SK-N-MC (cell line): ENCODE results near the gene PCDH15.

ENCODE experiments used
- DNase-seq: peaks from one replicate; pipeline ENCODE4 v3.0.0-alpha.2; 2011; ENCODE audit warnings: low read depth, low spot score
- H3K27ac ChIP-seq: fragments of 200-600 bp; sonication (generic); 2 replicates; pipeline ENCODE4 v1.5.1; 2016; ENCODE audit warnings: mixed run types
- H3K36me3 ChIP-seq: fragments of 200-600 bp; sonication (generic); 2 replicates; pipeline ENCODE4 v1.6.1; 2017; ENCODE audit warnings: antibody characterized with exemption, low read length, mixed read lengths; ENCODE audit not compliant: insufficient read depth
- H3K4me3 ChIP-seq: fragments of 200-600 bp; sonication (generic); 2 replicates; pipeline ENCODE4 v1.5.1; 2016
- H3K9ac ChIP-seq: fragments of 200-600 bp; sonication (generic); 2 replicates; pipeline ENCODE4 v1.8.0; 2017; ENCODE audit warnings: mixed run types, mixed read lengths; ENCODE audit not compliant: insufficient read length
- H3K9me3 ChIP-seq: fragments of 200-600 bp; sonication (generic); 2 replicates; pipeline ENCODE4 v1.6.1; 2017; ENCODE audit warnings: low read depth, mild to moderate bottlenecking, antibody characterized with exemption, low read length, moderate library complexity, mixed read lengths
- EZH2 ChIP-seq: fragments of 200-600 bp; sonication (generic); IDR thresholded peaks from one replicate; pipeline ENCODE4 v1.6.1; 2017; ENCODE audit warnings: antibody characterized with exemption
- FOXP2 ChIP-seq: optimal IDR thresholded peaks from 2 replicates; pipeline ENCODE3; 2011; ENCODE audit warnings: mild to moderate bottlenecking, moderate library complexity; ENCODE audit not compliant: insufficient read depth; ENCODE audit errors: extremely low read length, control extremely low read depth
- POLR2AphosphoS5 ChIP-seq: IDR thresholded peaks from 2 replicates; pipeline ENCODE4 v1.6.1; 2012; ENCODE audit warnings: mild to moderate bottlenecking, low read depth, low read length, borderline replicate concordance

PCDH15 gene

DNA sequence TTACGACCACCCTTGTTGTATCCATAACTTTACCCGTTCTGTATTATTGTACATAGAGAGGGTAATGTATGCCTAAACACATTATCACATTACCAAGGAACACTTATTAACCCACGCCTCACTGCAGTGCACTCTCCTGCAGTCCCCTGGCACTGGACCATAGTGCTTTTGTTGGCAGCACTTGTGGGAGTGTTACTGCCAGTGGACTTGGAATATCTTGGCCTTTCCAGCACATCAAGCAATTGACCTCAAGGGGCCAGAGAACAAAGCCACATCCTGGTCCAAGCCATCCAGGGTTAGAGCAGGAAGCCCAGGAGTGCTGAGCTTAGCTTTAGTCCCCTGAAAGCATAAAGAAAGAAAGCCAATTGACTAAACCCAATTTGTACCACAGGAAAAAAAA is 304.2 kb downstream of the PCDH15 start:
- H3K36me3 ChIP-seq: no peaks in the 10 kb centered on the region
- H3K4me3 ChIP-seq: no peak overlapping the region
- TF ChIP-seq POLR2AphosphoS5 (no peak), FOXP2 (no peak), EZH2 (no peak)
- H3K27ac ChIP-seq: no peak overlapping the region
- DNase-seq: no peak
- H3K9ac ChIP-seq: no peak overlapping the region
- H3K9me3 ChIP-seq: no peaks in the 10 kb centered on the region

DNA sequence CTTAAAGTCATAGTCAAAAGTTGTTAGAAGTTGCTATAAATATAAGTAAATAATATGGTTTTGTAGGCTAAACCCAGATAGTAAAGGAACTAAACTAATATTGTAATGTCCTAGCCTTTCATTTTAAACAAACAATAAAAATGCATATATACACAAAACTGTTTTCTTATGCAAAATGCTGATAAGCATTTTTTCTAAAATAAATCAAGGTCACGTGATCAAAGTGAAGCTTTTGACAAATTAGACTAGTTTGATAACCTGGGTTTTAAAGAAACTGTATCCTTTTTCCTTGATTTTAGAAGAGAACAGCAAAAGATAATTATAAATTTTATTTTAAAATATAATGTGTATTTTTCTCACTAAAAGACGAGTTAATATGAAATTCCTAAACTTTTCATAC is 313.3 kb downstream of the PCDH15 start:
- H3K27ac ChIP-seq: no peak overlapping the region
- no peak overlapping the region for H3K9ac ChIP-seq
- TF ChIP-seq POLR2AphosphoS5 (no peak), FOXP2 (no peak), EZH2 (no peak)
- DNase-seq: no peak
- no peak overlapping the region for H3K4me3 ChIP-seq
- H3K9me3 ChIP-seq: no peaks in the 10 kb centered on the region
- H3K36me3 ChIP-seq: no peaks in the 10 kb centered on the region

DNA sequence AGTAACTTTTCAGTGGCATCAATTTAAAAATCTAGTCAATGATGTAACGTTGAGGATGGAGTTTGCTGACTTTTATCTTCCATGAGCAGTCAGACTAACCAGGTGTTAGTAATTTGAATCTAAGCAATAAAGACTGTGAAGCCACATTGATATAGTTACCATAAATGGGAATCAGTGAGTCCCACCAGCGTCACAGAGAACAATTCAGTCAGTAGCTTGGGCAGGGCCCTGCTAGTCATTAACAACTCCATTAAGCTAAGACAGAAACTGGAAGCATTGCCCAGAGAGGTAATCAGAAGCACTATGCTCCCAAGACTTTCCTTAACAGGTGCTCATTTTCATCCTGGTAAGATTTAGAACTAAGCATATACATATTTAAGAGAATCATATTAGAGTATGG is 315.1 kb downstream of the PCDH15 start:
- no peak overlapping the region for H3K4me3 ChIP-seq
- TF ChIP-seq POLR2AphosphoS5 (no peak), FOXP2 (no peak), EZH2 (no peak)
- no peak for DNase-seq

GRCh38 chr10:54484186-54484585 is 316.8 kb downstream of the PCDH15 start:
- TF ChIP-seq POLR2AphosphoS5: no peak
- no peak for TF ChIP-seq EZH2
- TF ChIP-seq FOXP2: no peak
- H3K4me3 ChIP-seq: no peak overlapping the region
- H3K36me3 ChIP-seq: no peaks in the 10 kb centered on the region
- H3K9ac ChIP-seq: no peak overlapping the region
- H3K27ac ChIP-seq: no peak overlapping the region
- no peaks in the 10 kb centered on the region for H3K9me3 ChIP-seq
- DNase-seq: no peak

More for the DNA sequence above, 315.1 kb downstream of the PCDH15 start:
- H3K9ac ChIP-seq: no peak overlapping the region
- no peaks in the 10 kb centered on the region for H3K9me3 ChIP-seq
- H3K36me3 ChIP-seq: no peaks in the 10 kb centered on the region
- no peak overlapping the region for H3K27ac ChIP-seq

GRCh38 chr10:54478601-54479000 is 322.4 kb downstream of the PCDH15 start:
- Histone ChIP-seq H3K9me3 (no peaks in the 10 kb centered on the region), H3K27ac (no peak overlapping the region; the same call in 1 of the 2 replicates), H3K36me3 (no peaks in the 10 kb centered on the region), H3K9ac (no peak overlapping the region), H3K4me3 (0 out of 2 replicates have a peak overlapping the region, but pooled peaks have one; percentile 2)
- DNase-seq: no peak
- TF ChIP-seq POLR2AphosphoS5: no peak
- TF ChIP-seq FOXP2: no peak
- TF ChIP-seq EZH2: no peak

- Histone ChIP-seq H3K9ac (no peak overlapping the region), H3K36me3 (no peaks in the 10 kb centered on the region), H3K27ac (no peak overlapping the region), H3K9me3 (no peaks in the 10 kb centered on the region), H3K4me3 (no peak overlapping the region)
- DNase-seq: no peak
- no peak for TF ChIP-seq EZH2
- TF ChIP-seq POLR2AphosphoS5: no peak
- no peak for TF ChIP-seq FOXP2
Observed at GRCh38 chr10:54477738-54478137, 323.3 kb downstream of the PCDH15 start.

- H3K36me3 ChIP-seq: no peaks in the 10 kb centered on the region
- H3K9ac ChIP-seq: no peak overlapping the region
- no peak for DNase-seq
Observed at GRCh38 chr10:54470324-54470631, 330.8 kb downstream of the PCDH15 start.

GRCh38 chr10:54469587-54470323 is 331.3 kb downstream of the PCDH15 start:
- H3K36me3 ChIP-seq: no peaks in the 10 kb centered on the region
- DNase-seq: no peak
- TF ChIP-seq POLR2AphosphoS5 (no peak), FOXP2 (no peak), EZH2 (no peak)
- H3K9ac ChIP-seq: no peak overlapping the region
- no peaks in the 10 kb centered on the region for H3K9me3 ChIP-seq
- no peak overlapping the region for H3K27ac ChIP-seq
- H3K4me3 ChIP-seq: no peak overlapping the region

More at GRCh38 chr10:54470324-54470631, 330.8 kb downstream of the PCDH15 start:
- H3K9me3 ChIP-seq: no peaks in the 10 kb centered on the region
- H3K4me3 ChIP-seq: no peak overlapping the region
- no peak overlapping the region for H3K27ac ChIP-seq
- TF ChIP-seq POLR2AphosphoS5 (no peak), EZH2 (no peak), FOXP2 (no peak)

DNA sequence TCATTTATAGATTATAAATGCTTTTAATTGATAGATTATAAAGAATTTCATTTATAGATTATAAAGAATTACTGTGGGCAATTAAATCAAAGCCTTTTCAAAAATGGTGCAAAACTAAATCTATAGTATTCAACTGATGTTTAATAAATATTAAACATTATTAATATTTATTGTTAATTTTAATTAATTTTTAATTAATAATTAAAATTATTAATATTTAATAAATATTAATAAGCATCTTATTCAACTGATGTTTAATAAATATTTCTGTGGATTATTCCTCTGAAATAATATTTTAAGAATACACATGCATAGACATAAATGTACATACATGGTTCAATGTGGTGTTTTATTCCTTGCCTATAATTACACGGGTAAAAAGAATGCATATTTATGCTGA is 346.8 kb downstream of the PCDH15 start:
- no peak overlapping the region for H3K9ac ChIP-seq
- DNase-seq: no peak
- TF ChIP-seq EZH2 (no peak), FOXP2 (no peak)
- no peak overlapping the region for H3K4me3 ChIP-seq
- no peak overlapping the region for H3K27ac ChIP-seq
- H3K36me3 ChIP-seq: no peaks in the 10 kb centered on the region
- H3K9me3 ChIP-seq: no peaks in the 10 kb centered on the region
